ENCODE results near the gene RNASE13.

Gene RNASE13

GRCh38 chr14:21034707-21035106, at the start of gene RNASE13:
Gene RNASE13 (minus strand): TSS chr14:21034807. CDS start chr14:21034288, 519 bp downstream.
- no peak for DNase-seq (ENCODE audit: low read depth in 2 of 2)

GRCh38 chr14:21084396-21084795, 49.8 kb upstream of the RNASE13 start:
- no peak for DNase-seq (ENCODE audit: low read depth in 2 of 2)

- DNase-seq (ENCODE audit: low read depth in 2 of 2), result no peak
Observed at GRCh38 chr14:21083565-21084325, 49.1 kb upstream of the RNASE13 start.

- no peak for DNase-seq (ENCODE audit: low read depth in 2 of 2)
Observed at GRCh38 chr14:21081521-21082142, 47.0 kb upstream of the RNASE13 start.

GRCh38 chr14:21078726-21079125, 44.1 kb upstream of the RNASE13 start:
- DNase-seq (ENCODE audit: low read depth in 2 of 2), result no peak

GRCh38 chr14:21078287-21078686, 43.7 kb upstream of the RNASE13 start:
- no peak for DNase-seq (ENCODE audit: low read depth in 2 of 2)

GRCh38 chr14:21077672-21078071, 43.1 kb upstream of the RNASE13 start:
- no peak for DNase-seq (ENCODE audit: low read depth in 2 of 2)

- DNase-seq (ENCODE audit: low read depth in 2 of 2), result no peak
Observed at GRCh38 chr14:21075719-21076437, 41.3 kb upstream of the RNASE13 start.

- DNase-seq (ENCODE audit: low read depth in 2 of 2), result no peak
Observed at GRCh38 chr14:21074398-21075272, 40.0 kb upstream of the RNASE13 start.

- DNase-seq (ENCODE audit: low read depth in 2 of 2), result no peak
Observed at GRCh38 chr14:21073921-21074320, 39.3 kb upstream of the RNASE13 start.

GRCh38 chr14:21072781-21073339, 38.3 kb upstream of the RNASE13 start:
- no peak for DNase-seq (ENCODE audit: low read depth in 2 of 2)

- DNase-seq (ENCODE audit: low read depth in 2 of 2), result no peak
Observed at GRCh38 chr14:21072031-21072473, 37.4 kb upstream of the RNASE13 start.

GRCh38 chr14:21071225-21072030, 36.8 kb upstream of the RNASE13 start:
- peak in 1 of 2 donors; percentile 40 for DNase-seq (ENCODE audit: low read depth in 2 of 2)

- no peak for DNase-seq (ENCODE audit: low read depth in 2 of 2)
Observed at GRCh38 chr14:21070610-21071224, 36.1 kb upstream of the RNASE13 start.

- DNase-seq (ENCODE audit: low read depth in 2 of 2), result no peak
Observed at GRCh38 chr14:21070083-21070609, 35.5 kb upstream of the RNASE13 start, which contains the start of gene ARHGEF40. Gene ARHGEF40 (plus strand): TSS chr14:21070304. CDS start chr14:21070397, 93 bp downstream.

- no peak for DNase-seq (ENCODE audit: low read depth in 2 of 2)
Observed at GRCh38 chr14:21069388-21070082, 34.9 kb upstream of the RNASE13 start.

- peak; percentile 36 to 43 for DNase-seq (ENCODE audit: low read depth in 2 of 2)
Observed at GRCh38 chr14:21068521-21069387, 34.1 kb upstream of the RNASE13 start.
